Esophagus squamous epithelium (tissue), 5 donors: ENCODE data around the gene PLEKHA5. TPM values are rescaled to one million over a fixed set of nuclear protein-coding genes. Genes with fewer than 3 reads are reported as not detected.
A peak's percentile ranks its signal among the peaks of the same experiment; 100 is the strongest.
"Not testable (repeated sequence)": the region's sequence is repeated elsewhere in the genome, so short reads cannot be mapped to it uniquely, and the experiment has no call there.

Experiments used
- DNase-seq: peaks from one replicate; lab custom pipeline; 2025; lab: John Stamatoyannopoulos, UW
- H3K27ac ChIP-seq, 4 donors: fragments of 200-600 bp; sonication (generic); one replicate each; pipeline ENCODE4 v1.5.1; 2016 to 2019; ENCODE audit warnings: mild to moderate bottlenecking in 1 of 4
- H3K27me3 ChIP-seq, 4 donors: fragments of 200-600 bp; sonication (generic); 1 replicate in 3 of 4; 2 replicates in 1 of 4; pipeline versions ENCODE4 v1.5.1 to v1.6.0; 2017 to 2021; ENCODE audit warnings: antibody characterized with exemption in 1 of 4
- H3K36me3 ChIP-seq, 3 donors: fragments of 200-600 bp; sonication (generic); one replicate each; pipeline ENCODE4 v1.5.1; 2016 to 2019
- H3K4me1 ChIP-seq, 3 donors: fragments of 200-600 bp; sonication (generic); one replicate each; pipeline ENCODE4 v1.5.1; 2017 to 2019
- H3K4me3 ChIP-seq, 4 donors: fragments of 200-600 bp; sonication (generic); 1 replicate in 3 of 4; 2 replicates in 1 of 4; pipeline ENCODE4 v1.5.1; 2016 to 2019; ENCODE audit warnings: mild to moderate bottlenecking in 2 of 4, moderate library complexity in 1 of 4
- H3K9me3 ChIP-seq, 3 donors: fragments of 200-600 bp; sonication (generic); one replicate each; pipeline ENCODE4 v1.5.1; 2016 to 2019
- POLR2A ChIP-seq, 4 donors: fragments of 450-650 bp; IDR thresholded peaks; one replicate each; pipeline ENCODE4 v1.6.1; 2017; ENCODE audit warnings: antibody characterized with exemption in 4 of 4, mild to moderate bottlenecking in 4 of 4, moderate library complexity in 3 of 4
- WGBS, 2 donors: methylation state at CpG; one replicate each; pipeline ENCODE4 v1.1.5; 2018; 5-methylcytosine and 5-hydroxymethylcytosine counted together
- intact Hi-C: fragments of 100-400 bp; cut with DNase I; formaldehyde crosslinking; loops from one replicate; pipeline ENCODE4 v1.15.0; 2022
- total RNA-seq, 4 donors: library from RNA; depleted of rRNA; stranded (reverse); fragments of >200 nt; gene quantifications; one replicate each; pipeline ENCODE4 v1.1.0, GENCODE V29; 2016
- TF ChIP-seq, protein P1 (sequence below), 6 experiments: fragments of 450-650 bp in 4 of 6; fragments of 200-600 bp in 2 of 6; sonication (generic) in 2 of 6; IDR thresholded peaks; one replicate each; pipeline ENCODE4 v1.5.1; 2016 to 2019; ENCODE audit warnings: antibody characterized with exemption in 6 of 6, mild to moderate bottlenecking in 4 of 6, moderate library complexity in 4 of 6
- donor health status: DM: yes; HTN: yes; CAD: no.

PLEKHA5 gene
- total RNA-seq, 4 donors from 2014 or later: 16.1 to 43.7 (median 29.3) TPM

DNA sequence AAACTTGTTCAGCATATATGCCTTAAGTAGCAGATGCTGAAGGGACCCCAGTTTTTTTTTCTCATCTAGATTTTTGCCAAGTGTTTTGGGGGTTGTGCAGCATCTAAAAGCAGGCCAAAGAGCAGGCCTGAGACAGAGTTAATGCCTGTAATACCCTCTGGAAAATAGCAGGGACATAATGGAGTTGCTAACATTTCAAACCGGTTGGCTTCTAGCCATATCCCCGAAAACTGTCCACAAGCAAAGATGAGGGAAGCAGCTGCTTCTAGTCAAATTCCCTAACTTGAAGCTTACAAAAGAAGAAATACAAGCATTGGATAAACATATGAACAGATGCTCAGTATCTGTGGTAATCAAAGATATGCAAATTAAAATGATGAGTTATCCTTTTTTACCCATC lies 257.6 kb downstream of the PLEKHA5 start:
- Histone ChIP-seq H3K9me3 (no peaks in the 10 kb centered on the region), H3K27ac (peak overlapping the region in 1 of 4 donors; percentile 28), H3K4me3 (no peak overlapping the region), H3K4me1 (peaks cover 0 to 26% (median 12%) of the 10 kb centered on the region in 3 donors), H3K27me3 (no peaks in the 10 kb centered on the region), H3K36me3 (no peaks in the 10 kb centered on the region)
- TF ChIP-seq, protein P1, sequence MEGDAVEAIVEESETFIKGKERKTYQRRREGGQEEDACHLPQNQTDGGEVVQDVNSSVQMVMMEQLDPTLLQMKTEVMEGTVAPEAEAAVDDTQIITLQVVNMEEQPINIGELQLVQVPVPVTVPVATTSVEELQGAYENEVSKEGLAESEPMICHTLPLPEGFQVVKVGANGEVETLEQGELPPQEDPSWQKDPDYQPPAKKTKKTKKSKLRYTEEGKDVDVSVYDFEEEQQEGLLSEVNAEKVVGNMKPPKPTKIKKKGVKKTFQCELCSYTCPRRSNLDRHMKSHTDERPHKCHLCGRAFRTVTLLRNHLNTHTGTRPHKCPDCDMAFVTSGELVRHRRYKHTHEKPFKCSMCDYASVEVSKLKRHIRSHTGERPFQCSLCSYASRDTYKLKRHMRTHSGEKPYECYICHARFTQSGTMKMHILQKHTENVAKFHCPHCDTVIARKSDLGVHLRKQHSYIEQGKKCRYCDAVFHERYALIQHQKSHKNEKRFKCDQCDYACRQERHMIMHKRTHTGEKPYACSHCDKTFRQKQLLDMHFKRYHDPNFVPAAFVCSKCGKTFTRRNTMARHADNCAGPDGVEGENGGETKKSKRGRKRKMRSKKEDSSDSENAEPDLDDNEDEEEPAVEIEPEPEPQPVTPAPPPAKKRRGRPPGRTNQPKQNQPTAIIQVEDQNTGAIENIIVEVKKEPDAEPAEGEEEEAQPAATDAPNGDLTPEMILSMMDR (IDR thresholded peaks at IDR 0.05): no peak
- no peak for TF ChIP-seq POLR2A (IDR thresholded peaks at IDR 0.05)
- WGBS, 2 donors: 82 to 93% methylated on average over 2 of the region's 2 CpGs
- DNase-seq: no peak
- intact Hi-C loops: no loop called here

DNA sequence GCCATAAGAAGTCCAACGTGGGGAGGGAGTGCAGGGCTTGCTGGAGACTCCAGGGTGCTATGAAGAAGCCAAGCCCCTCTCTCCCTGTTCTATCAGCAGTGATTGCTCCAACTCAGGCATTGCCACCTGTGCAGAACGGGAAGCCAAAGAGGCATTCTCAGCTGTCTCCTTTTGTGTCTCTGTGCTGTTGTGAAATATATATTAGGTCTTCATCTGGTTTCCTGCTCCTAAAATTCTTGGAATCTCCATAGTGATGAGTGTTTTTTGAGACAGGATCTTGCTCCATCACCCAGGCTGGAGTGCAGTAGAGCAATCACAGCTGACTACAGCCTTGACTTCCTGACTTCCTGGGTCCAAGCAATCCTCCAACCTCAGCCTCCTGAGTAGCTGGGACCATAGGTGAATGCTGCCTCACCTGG lies 258.6 kb downstream of the PLEKHA5 start:
- no peak for TF ChIP-seq POLR2A (IDR thresholded peaks at IDR 0.05)
- TF ChIP-seq, protein P1 (IDR thresholded peaks at IDR 0.05): no peak
- intact Hi-C loops: no loop called here
- H3K4me3 ChIP-seq: no peak overlapping the region
- WGBS, 2 donors: 71 to 91% methylated on average over 2 of the region's 2 CpGs
- H3K27me3 ChIP-seq: no peaks in the 10 kb centered on the region
- no peaks in the 10 kb centered on the region for H3K9me3 ChIP-seq
- DNase-seq: no peak
- H3K4me1 ChIP-seq: peaks cover 0 to 26% (median 6%) of the 10 kb centered on the region in 3 donors
- H3K27ac ChIP-seq: no peak overlapping the region
- no peaks in the 10 kb centered on the region for H3K36me3 ChIP-seq

DNA sequence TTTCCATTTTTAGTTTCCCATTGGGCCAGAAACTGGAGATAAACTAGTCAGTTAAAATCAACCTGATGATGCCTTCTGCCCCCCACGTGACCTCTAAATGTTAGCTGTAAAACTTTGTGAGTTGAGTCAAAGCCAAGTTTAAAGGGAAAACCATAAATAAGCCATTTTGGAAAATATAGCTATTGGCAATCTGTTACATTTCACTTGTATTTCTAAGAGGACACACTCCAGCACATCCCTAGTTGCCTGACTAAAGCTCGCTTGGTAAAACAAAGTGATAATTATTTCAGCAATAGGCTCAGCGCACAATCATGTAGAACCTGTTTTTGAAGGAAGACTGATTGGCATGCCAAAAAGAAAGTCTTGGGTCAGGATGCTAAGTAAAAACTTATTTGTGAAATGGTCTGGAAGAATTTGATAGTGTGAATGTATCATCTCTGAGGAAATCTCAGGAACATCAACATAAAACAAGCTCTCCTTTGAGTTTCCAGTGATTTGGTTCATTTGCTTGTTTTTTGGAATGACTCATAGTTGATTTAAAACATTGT lies 260.6 kb downstream of the PLEKHA5 start:
- TF ChIP-seq, protein P1 (IDR thresholded peaks at IDR 0.05): no peak
- no peak for TF ChIP-seq POLR2A (IDR thresholded peaks at IDR 0.05)
- Histone ChIP-seq H3K27ac (peak overlapping the region in 1 of 4 donors; percentile 19), H3K9me3 (no peaks in the 10 kb centered on the region), H3K36me3 (no peaks in the 10 kb centered on the region), H3K27me3 (no peaks in the 10 kb centered on the region), H3K4me3 (no peak overlapping the region), H3K4me1 (peaks cover 0 to 35% (median 6%) of the 10 kb centered on the region in 3 donors)
- no peak for DNase-seq
- intact Hi-C loops: no loop called here
- 38 to 43% methylated on average over 3 of the region's 3 CpGs for WGBS, 2 donors

DNA sequence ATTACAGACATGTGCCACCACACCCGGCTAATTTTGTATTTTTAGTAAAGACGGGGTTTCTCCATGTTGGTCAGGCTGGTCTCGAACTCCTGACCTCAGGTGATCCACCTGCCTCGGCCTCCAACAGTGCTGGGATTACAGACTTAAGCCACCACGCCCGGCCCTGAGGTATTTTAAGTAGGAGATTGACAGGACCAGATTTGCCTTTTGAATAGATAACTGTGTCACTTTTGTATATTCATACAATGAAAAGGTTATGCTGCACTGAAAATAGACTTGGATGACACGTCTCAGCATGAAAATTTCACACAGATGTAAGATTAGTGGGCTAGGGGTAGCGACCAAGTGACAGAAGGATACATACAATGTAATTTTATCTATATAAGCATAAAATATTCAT lies 263.1 kb downstream of the PLEKHA5 start:
- H3K36me3 ChIP-seq, intact Hi-C loops, H3K4me3 ChIP-seq, H3K27me3 ChIP-seq, H3K27ac ChIP-seq, DNase-seq, H3K9me3 ChIP-seq: not testable (repeated sequence)
- 53 to 70% methylated on average over 3 to 8 of the region's 8 CpGs for WGBS, 2 donors
- peaks cover 4 to 55% (median 6%) of the 10 kb centered on the region in 3 donors for H3K4me1 ChIP-seq

DNA sequence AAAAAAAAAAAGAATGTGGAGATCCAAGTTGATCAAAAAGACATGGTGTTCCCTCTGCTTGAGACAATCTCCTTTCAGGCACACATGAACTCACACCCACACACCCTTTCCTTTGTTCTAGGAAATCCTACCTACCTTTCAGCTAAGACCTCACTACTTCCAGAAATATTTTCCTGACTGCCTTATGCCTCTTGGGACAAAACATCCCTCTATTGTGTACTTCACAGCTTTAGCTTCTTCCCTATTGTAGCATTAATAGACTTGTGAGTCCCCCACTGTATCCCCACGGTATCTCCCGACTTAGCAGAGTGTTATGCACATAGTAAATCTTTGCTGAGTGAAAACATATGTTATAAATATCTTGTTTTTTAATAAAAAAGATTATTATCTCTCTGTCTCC lies 264.9 kb downstream of the PLEKHA5 start:
- TF ChIP-seq, protein P1 (IDR thresholded peaks at IDR 0.05): no peak
- no peak for TF ChIP-seq POLR2A (IDR thresholded peaks at IDR 0.05)

More for the DNA sequence above, 264.9 kb downstream of the PLEKHA5 start:
- intact Hi-C loops: no loop called here
- Histone ChIP-seq H3K9me3 (no peaks in the 10 kb centered on the region), H3K4me3 (no peak overlapping the region), H3K27ac (no peak overlapping the region), H3K27me3 (no peaks in the 10 kb centered on the region), H3K4me1 (peaks cover 4 to 72% (median 11%) of the 10 kb centered on the region in 3 donors), H3K36me3 (no peaks in the 10 kb centered on the region)
- DNase-seq: no peak
- 50 to 83% methylated on average over 2 of the region's 2 CpGs for WGBS, 2 donors
